H9 (cell line): ENCODE data around the gene EQTN. TPM values are rescaled to one million over a fixed set of nuclear protein-coding genes. Genes with fewer than 3 reads are reported as not detected.

Experiments
- DNase-seq: peaks from one replicate; pipeline ENCODE4 v3.0.0-alpha.2; 2017
- H2AFZ ChIP-seq: one replicate; pipeline ENCODE4 v1.6.1; 2013; ENCODE audit warnings: mild to moderate bottlenecking, low read length, control low read depth, moderate library complexity
- H2AK5ac ChIP-seq: 2 replicates; pipeline ENCODE4 v1.6.1; 2013; ENCODE audit warnings: low read length, control low read depth, mixed read lengths; ENCODE audit not compliant: insufficient read length
- H2BK120ac ChIP-seq: one replicate; pipeline ENCODE4 v1.6.1; 2013; ENCODE audit warnings: low read depth, mild to moderate bottlenecking, low read length, control low read depth, inconsistent platforms; ENCODE audit not compliant: poor library complexity, severe bottlenecking
- H2BK12ac ChIP-seq: 2 replicates; pipeline ENCODE4 v1.6.1; 2013; ENCODE audit warnings: low read length, control low read depth, mixed read lengths, low read depth; ENCODE audit not compliant: insufficient read length
- H2BK15ac ChIP-seq: 2 replicates; pipeline ENCODE4 v1.6.1; 2013; ENCODE audit warnings: low read depth, low read length, control low read depth
- H2BK20ac ChIP-seq: one replicate; pipeline ENCODE4 v1.6.1; 2013; ENCODE audit warnings: low read depth, mild to moderate bottlenecking, low read length, control low read depth, inconsistent platforms; ENCODE audit not compliant: poor library complexity, severe bottlenecking
- H2BK5ac ChIP-seq: 2 replicates; pipeline ENCODE4 v1.6.1; 2013; ENCODE audit warnings: low read length, control low read depth, mixed read lengths; ENCODE audit not compliant: insufficient read length
- H3K14ac ChIP-seq: 2 replicates; pipeline ENCODE4 v1.6.1; 2013; ENCODE audit warnings: low read length, control low read depth; ENCODE audit not compliant: insufficient read depth
- H3K18ac ChIP-seq: 2 replicates; pipeline ENCODE4 v1.6.1; 2013; ENCODE audit warnings: low read depth, mild to moderate bottlenecking, mixed read lengths, low read length, control low read depth; ENCODE audit not compliant: insufficient read length
- H3K23ac ChIP-seq: 2 replicates; pipeline ENCODE4 v1.6.1; 2013; ENCODE audit warnings: low read length, control low read depth, mixed read lengths, low read depth; ENCODE audit not compliant: insufficient read length
- H3K23me2 ChIP-seq: 2 replicates; pipeline ENCODE4 v1.6.1; 2013; ENCODE audit warnings: low read depth, mild to moderate bottlenecking, mixed read lengths, low read length, control low read depth; ENCODE audit not compliant: insufficient read length, poor library complexity, severe bottlenecking
- H3K27ac ChIP-seq: 2 replicates; pipeline ENCODE4 v1.5.1; 2013; ENCODE audit warnings: low read length, control low read depth, mixed read lengths, low read depth; ENCODE audit not compliant: insufficient read length
- H3K27me3 ChIP-seq: 2 replicates; pipeline ENCODE4 v1.6.1; 2013; ENCODE audit warnings: low read length, control low read depth, inconsistent platforms; ENCODE audit not compliant: insufficient read depth
- H3K4ac ChIP-seq: 2 replicates; pipeline ENCODE4 v1.6.1; 2013; ENCODE audit warnings: low read depth, mild to moderate bottlenecking, control low read depth, inconsistent platforms, low read length, moderate library complexity
- H3K4me1 ChIP-seq: 2 replicates; pipeline ENCODE4 v1.6.1; 2013; ENCODE audit warnings: low read length, control low read depth, inconsistent platforms; ENCODE audit not compliant: insufficient read depth
- H3K4me2 ChIP-seq: 2 replicates; pipeline ENCODE4 v1.6.1; 2013; ENCODE audit warnings: low read length, control low read depth, mixed read lengths; ENCODE audit not compliant: insufficient read length, insufficient read depth
- H3K56ac ChIP-seq: 2 replicates; pipeline ENCODE4 v1.6.1; 2013; ENCODE audit warnings: low read depth, mild to moderate bottlenecking, mixed read lengths, low read length, control low read depth; ENCODE audit not compliant: insufficient read length
- H3K79me1 ChIP-seq: 2 replicates; pipeline ENCODE4 v1.6.1; 2013; ENCODE audit warnings: low read depth, mild to moderate bottlenecking, moderate library complexity, low read length, control low read depth, inconsistent platforms; ENCODE audit not compliant: insufficient read depth, poor library complexity, severe bottlenecking
- H3K79me2 ChIP-seq: 2 replicates; pipeline ENCODE4 v1.6.1; 2013; ENCODE audit warnings: low read length, control low read depth, inconsistent platforms; ENCODE audit not compliant: insufficient read depth
- H3K9ac ChIP-seq: 2 replicates; pipeline ENCODE4 v1.6.1; 2013; ENCODE audit warnings: low read length, control low read depth, mixed read lengths; ENCODE audit not compliant: insufficient read length; ENCODE audit errors: extremely low read depth
- H3K9me3 ChIP-seq: one replicate; pipeline ENCODE4 v1.6.1; 2013; ENCODE audit warnings: low read depth, low read length, inconsistent platforms; ENCODE audit not compliant: control insufficient read depth
- H3T11ph ChIP-seq: one replicate; pipeline ENCODE4 v1.6.1; 2013; ENCODE audit warnings: mild to moderate bottlenecking, low read length, control low read depth, inconsistent platforms
- H4K20me1 ChIP-seq: one replicate; pipeline ENCODE4 v1.6.1; 2013; ENCODE audit not compliant: control insufficient read depth, insufficient read length, insufficient read depth
- H4K5ac ChIP-seq: 2 replicates; pipeline ENCODE4 v1.6.1; 2013; ENCODE audit warnings: low read depth, mild to moderate bottlenecking, mixed read lengths, low read length, control low read depth; ENCODE audit not compliant: insufficient read length
- H4K8ac ChIP-seq: replicated peaks from 2 replicates; pipeline ENCODE4 v1.6.1; 2013; ENCODE audit warnings: low read length, control low read depth, mixed read lengths, low read depth; ENCODE audit not compliant: insufficient read length
- H4K91ac ChIP-seq: 2 replicates; pipeline ENCODE4 v1.6.1; 2013; ENCODE audit warnings: low read depth, mild to moderate bottlenecking, moderate library complexity, mixed read lengths, low read length, control low read depth; ENCODE audit not compliant: insufficient read length
- H3K27ac Mint-ChIP-seq, 3 experiments: 2 replicates in 2 of 3; 3 replicates in 1 of 3; pipeline ENCODE4 v1.8.0; 2020 to 2021; ENCODE audit warnings: mixed read lengths in 3 of 3, mild to moderate bottlenecking in 1 of 3, moderate library complexity in 1 of 3
- H3K27me3 Mint-ChIP-seq: 2 replicates; pipeline ENCODE4 v1.8.0; 2021; ENCODE audit warnings: low read depth, mild to moderate bottlenecking, moderate library complexity, mixed read lengths
- H3K36me3 Mint-ChIP-seq, 3 experiments: 2 replicates in 2 of 3; 3 replicates in 1 of 3; pipeline ENCODE4 v1.8.0; 2020 to 2021; ENCODE audit warnings: low read depth in 3 of 3, mixed read lengths in 3 of 3; ENCODE audit not compliant: insufficient read depth in 1 of 3
- H3K4me1 Mint-ChIP-seq, 2 experiments: 2 replicates each; pipeline ENCODE4 v1.8.0; 2020; ENCODE audit warnings: mixed read lengths in 2 of 2
- H3K4me3 Mint-ChIP-seq, 2 experiments: 2 replicates in 1 of 2; 3 replicates in 1 of 2; pipeline ENCODE4 v1.8.0; 2020 to 2021; ENCODE audit warnings: mild to moderate bottlenecking in 2 of 2, mixed read lengths in 2 of 2, moderate library complexity in 1 of 2
- H3K9me3 Mint-ChIP-seq, 2 experiments: 2 replicates in 1 of 2; 3 replicates in 1 of 2; pipeline ENCODE4 v1.8.0; 2020; ENCODE audit warnings: mild to moderate bottlenecking in 2 of 2, mixed read lengths in 2 of 2, moderate library complexity in 1 of 2
- CTCF ChIP-seq: fragments of 200-600 bp; sonication (generic); conservative IDR thresholded peaks from 3 replicates; pipeline ENCODE4 v1.8.0; 2021; ENCODE audit warnings: antibody characterized with exemption, mild to moderate bottlenecking
- WGBS: extraction: QIAGEN DNeasy Blood & Tissue Kit; methylation state at CpG from one replicate; pipeline ENCODE4 v1.1.7; 2013; ENCODE audit warnings: missing lambda C conversion rate, low lambda C conversion rate, mixed read lengths; ENCODE audit not compliant: insufficient read length; ENCODE audit errors: extremely low coverage; 5-methylcytosine and 5-hydroxymethylcytosine counted together
- total RNA-seq: library from RNA; stranded (reverse); gene quantifications from 2 replicates; pipeline ENCODE4 v1.2.1, GENCODE V29; 2021

EQTN gene
- total RNA-seq, 1 experiment from 2014 or later, result not detected

DNA sequence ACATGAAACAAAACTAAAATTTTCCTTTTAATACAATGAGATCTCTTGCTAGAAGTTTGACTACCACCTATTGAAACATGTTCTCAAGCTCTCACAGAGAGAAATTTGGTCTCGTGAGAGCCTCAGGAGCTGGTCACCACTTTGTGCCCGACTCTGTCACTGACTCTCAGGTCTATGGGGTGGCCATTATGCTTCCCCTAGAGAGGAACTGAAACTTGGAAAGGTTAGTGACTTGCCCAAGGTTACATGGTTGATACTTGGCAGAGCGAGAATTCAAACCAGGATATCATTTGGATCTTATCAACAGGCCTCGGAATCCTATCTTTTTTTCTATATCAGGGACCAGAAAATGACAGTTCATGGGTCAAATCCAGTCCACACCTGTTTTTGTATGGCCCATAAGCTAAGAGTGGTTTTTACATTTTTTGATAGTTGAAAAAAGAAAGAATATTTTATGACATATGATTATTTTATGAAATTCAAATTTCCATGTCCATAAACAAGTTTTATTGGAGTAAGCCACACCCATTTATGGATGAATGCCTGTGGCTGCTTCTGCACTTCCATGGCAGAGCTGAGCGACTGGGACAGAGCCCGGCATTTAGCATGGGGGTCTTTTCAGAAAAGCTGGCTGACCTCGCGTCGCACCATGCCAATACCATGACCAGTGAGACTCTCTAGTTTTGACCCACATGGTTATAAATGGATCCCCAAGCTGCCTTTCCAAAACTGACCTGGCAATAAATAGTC lies 44.8 kb upstream of the EQTN start:
- Histone ChIP-seq H3K79me2 (no peaks in the 10 kb centered on the region), H3K18ac (no peak overlapping the region), H2AFZ (no peak overlapping the region), H2BK20ac (no peak overlapping the region), H3K14ac (no peak overlapping the region), H3K23me2 (no peaks in the 10 kb centered on the region), H3K27ac (no peak overlapping the region), H3K79me1 (no peaks in the 10 kb centered on the region), H4K5ac (no peak overlapping the region), H3K4ac (no peak overlapping the region), H2BK12ac (no peak overlapping the region), H2BK5ac (no peak overlapping the region), H3K27me3 (no peaks in the 10 kb centered on the region), H4K8ac (no peak overlapping the region), H3K56ac (no peak overlapping the region), H3K4me2 (no peak overlapping the region), H3T11ph (no peak overlapping the region), H2BK15ac (no peak overlapping the region), H3K23ac (no peak overlapping the region), H4K20me1 (no peaks in the 10 kb centered on the region), H3K9me3 (no peaks in the 10 kb centered on the region), H4K91ac (no peak overlapping the region), H3K9ac (no peak overlapping the region), H2BK120ac (no peak overlapping the region), H3K4me1 (peaks cover 5% of the 10 kb centered on the region), H2AK5ac (no peak overlapping the region)
- H3K27ac Mint-ChIP-seq, result peak overlapping the region in 2 of 3 experiments; percentile 49 to 62; a peak in 3 of 7 replicates
- DNase-seq, result no peak
- H3K36me3 Mint-ChIP-seq, result peaks cover 10 to 16% (median 16%) of the 10 kb centered on the region in 3 experiments
- H3K27me3 Mint-ChIP-seq, result no peaks in the 10 kb centered on the region
- peaks cover 12 to 14% of the 10 kb centered on the region in 2 experiments for H3K9me3 Mint-ChIP-seq
- H3K4me3 Mint-ChIP-seq, result no peak overlapping the region; a peak in 1 of 5 replicates
- peaks cover 23 to 36% of the 10 kb centered on the region in 2 experiments for H3K4me1 Mint-ChIP-seq
- no peak for TF ChIP-seq CTCF
- WGBS, result no CpG with 5 or more reads among the region's 9 CpGs
